ENCODE data around the gene WIZ.

Gene WIZ

GRCh38 chr19:15443838-15444237, 5.9 kb downstream of the WIZ start:
- peak; percentile 31 for DNase-seq (ENCODE audit: low spot score)

- no peak for DNase-seq (ENCODE audit: low spot score)
These were observed 6.4 kb downstream of the WIZ start for GRCh38 chr19:15443325-15443724.

GRCh38 chr19:15442142-15442920, 7.4 kb downstream of the WIZ start:
- no peak for DNase-seq (ENCODE audit: low spot score)

GRCh38 chr19:15441317-15441716, 8.4 kb downstream of the WIZ start:
- DNase-seq (ENCODE audit: low spot score): no peak

GRCh38 chr19:15439821-15440641, 9.7 kb downstream of the WIZ start:
- DNase-seq (ENCODE audit: low spot score): no peak

GRCh38 chr19:15439078-15439799, 10.5 kb downstream of the WIZ start:
- DNase-seq (ENCODE audit: low spot score): no peak

- no peak for DNase-seq (ENCODE audit: low spot score)
These were observed 11.2 kb downstream of the WIZ start for GRCh38 chr19:15438577-15438976.

GRCh38 chr19:15438124-15438496, 11.6 kb downstream of the WIZ start:
- DNase-seq (ENCODE audit: low spot score): no peak

GRCh38 chr19:15437355-15438123, 12.2 kb downstream of the WIZ start:
- DNase-seq (ENCODE audit: low spot score): no peak

GRCh38 chr19:15436826-15437110, 13.0 kb downstream of the WIZ start:
- no peak for DNase-seq (ENCODE audit: low spot score)

GRCh38 chr19:15436012-15436825, 13.5 kb downstream of the WIZ start:
- no peak for DNase-seq (ENCODE audit: low spot score)

- no peak for DNase-seq (ENCODE audit: low spot score)
These were observed 16.2 kb downstream of the WIZ start for GRCh38 chr19:15433519-15434069.

GRCh38 chr19:15432629-15433518, 16.9 kb downstream of the WIZ start:
- DNase-seq (ENCODE audit: low spot score): peak; percentile 81

- DNase-seq (ENCODE audit: low spot score): no peak
These were observed 17.7 kb downstream of the WIZ start for GRCh38 chr19:15432018-15432494.

- DNase-seq (ENCODE audit: low spot score): no peak
These were observed 18.2 kb downstream of the WIZ start for GRCh38 chr19:15431396-15432017.

- no peak for DNase-seq (ENCODE audit: low spot score)
These were observed 19.1 kb downstream of the WIZ start for GRCh38 chr19:15430526-15431120.

GRCh38 chr19:15429825-15430467, 19.8 kb downstream of the WIZ start:
- no peak for DNase-seq (ENCODE audit: low spot score)
